Measurements from ENCODE around the gene NT5DC3.
A peak's percentile ranks its signal among the peaks of the same experiment; 100 is the strongest.

NT5DC3 gene

GRCh38 chr12:103743788-103744187 lies 97.2 kb downstream of the NT5DC3 start:
- no peak for DNase-seq

GRCh38 chr12:103742349-103742932 lies 98.6 kb downstream of the NT5DC3 start:
- DNase-seq, result peak; percentile 96

- DNase-seq, result no peak
These were observed 103.2 kb downstream of the NT5DC3 start for GRCh38 chr12:103737881-103738280.

- DNase-seq, result no peak
These were observed 104.5 kb downstream of the NT5DC3 start for GRCh38 chr12:103736572-103736971.

GRCh38 chr12:103735291-103735690 lies 105.7 kb downstream of the NT5DC3 start:
- DNase-seq, result no peak

- no peak for DNase-seq
These were observed 106.2 kb downstream of the NT5DC3 start for GRCh38 chr12:103734863-103735262.

GRCh38 chr12:103731539-103731938 lies 109.5 kb downstream of the NT5DC3 start:
- no peak for DNase-seq

GRCh38 chr12:103729499-103729898 lies 111.5 kb downstream of the NT5DC3 start:
- DNase-seq, result no peak

GRCh38 chr12:103728323-103728722 lies 112.7 kb downstream of the NT5DC3 start:
- DNase-seq, result no peak

GRCh38 chr12:103727638-103728037 lies 113.4 kb downstream of the NT5DC3 start:
- DNase-seq, result no peak

GRCh38 chr12:103725398-103725797 lies 115.6 kb downstream of the NT5DC3 start:
- DNase-seq, result no peak

Data from DMS153 (cell line).